Loucy (cell line): ENCODE data around the gene CENPP.

Experiments
- EZH2phosphoT487 ChIP-seq: fragments of 200-600 bp; IDR thresholded peaks from 2 replicates; pipeline ENCODE4 v1.6.1; 2018; ENCODE audit warnings: antibody characterized with exemption, mild to moderate bottlenecking, moderate library complexity, borderline replicate concordance
- TF ChIP-seq, protein P1 (sequence below): fragments of 200-600 bp; sonication (generic); conservative IDR thresholded peaks from 2 replicates; pipeline ENCODE4 v1.5.1; 2014; ENCODE audit warnings: mild to moderate bottlenecking, antibody characterized with exemption, low read length

DNA sequence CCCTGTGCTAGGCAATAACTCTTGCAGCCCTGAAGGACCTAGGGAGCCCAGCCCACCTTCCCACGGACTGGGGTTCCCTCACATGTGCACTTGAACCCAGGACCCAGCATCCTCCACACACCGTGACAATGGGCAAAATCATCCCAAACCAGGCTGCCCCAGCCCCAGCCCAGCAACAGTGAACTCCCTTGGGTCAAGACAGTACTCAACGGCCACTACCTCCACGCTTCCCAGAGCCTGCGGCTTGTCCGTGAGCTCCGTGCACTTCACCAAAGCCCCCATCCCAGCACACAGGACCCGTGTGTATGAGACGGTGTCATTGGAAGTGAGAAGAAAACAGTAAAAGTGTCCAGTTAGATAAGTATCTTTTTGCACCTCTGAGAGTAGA, 288.4 kb downstream of the CENPP start:
- TF ChIP-seq, protein P1, sequence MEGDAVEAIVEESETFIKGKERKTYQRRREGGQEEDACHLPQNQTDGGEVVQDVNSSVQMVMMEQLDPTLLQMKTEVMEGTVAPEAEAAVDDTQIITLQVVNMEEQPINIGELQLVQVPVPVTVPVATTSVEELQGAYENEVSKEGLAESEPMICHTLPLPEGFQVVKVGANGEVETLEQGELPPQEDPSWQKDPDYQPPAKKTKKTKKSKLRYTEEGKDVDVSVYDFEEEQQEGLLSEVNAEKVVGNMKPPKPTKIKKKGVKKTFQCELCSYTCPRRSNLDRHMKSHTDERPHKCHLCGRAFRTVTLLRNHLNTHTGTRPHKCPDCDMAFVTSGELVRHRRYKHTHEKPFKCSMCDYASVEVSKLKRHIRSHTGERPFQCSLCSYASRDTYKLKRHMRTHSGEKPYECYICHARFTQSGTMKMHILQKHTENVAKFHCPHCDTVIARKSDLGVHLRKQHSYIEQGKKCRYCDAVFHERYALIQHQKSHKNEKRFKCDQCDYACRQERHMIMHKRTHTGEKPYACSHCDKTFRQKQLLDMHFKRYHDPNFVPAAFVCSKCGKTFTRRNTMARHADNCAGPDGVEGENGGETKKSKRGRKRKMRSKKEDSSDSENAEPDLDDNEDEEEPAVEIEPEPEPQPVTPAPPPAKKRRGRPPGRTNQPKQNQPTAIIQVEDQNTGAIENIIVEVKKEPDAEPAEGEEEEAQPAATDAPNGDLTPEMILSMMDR, result no peak
- no peak for TF ChIP-seq EZH2phosphoT487
